HG02798 (cell line): Measurements from ENCODE around the gene FREY1.

Experiments
- ATAC-seq: cut with Tn5 transposase; IDR thresholded peaks from one replicate; pipeline ENCODE4 v1.9.1; 2021; ENCODE audit warnings: mild to moderate bottlenecking; ENCODE audit not compliant: unreplicated experiment, poor library complexity

Gene FREY1

GRCh38 chr11:45929486-45930030 is 22.5 kb upstream of the FREY1 start:
- peak; percentile 5 for ATAC-seq

GRCh38 chr11:45928535-45929215 is 21.6 kb upstream of the FREY1 start:
- no peak for ATAC-seq

- ATAC-seq, result no peak
These were observed 20.8 kb upstream of the FREY1 start for GRCh38 chr11:45927684-45928413.

- ATAC-seq, result no peak
These were observed 20.2 kb upstream of the FREY1 start for GRCh38 chr11:45927332-45927683.

- ATAC-seq, result no peak
These were observed 19.7 kb upstream of the FREY1 start for GRCh38 chr11:45926536-45927331.

- ATAC-seq, result no peak
These were observed 18.9 kb upstream of the FREY1 start for GRCh38 chr11:45926001-45926401.

- ATAC-seq, result no peak
These were observed 18.5 kb upstream of the FREY1 start for GRCh38 chr11:45925550-45925949.

GRCh38 chr11:45924927-45925326 is 17.9 kb upstream of the FREY1 start:
- no peak for ATAC-seq

- ATAC-seq, result no peak
These were observed 17.2 kb upstream of the FREY1 start for GRCh38 chr11:45924036-45924915.

- ATAC-seq, result no peak
These were observed 15.5 kb upstream of the FREY1 start, which contains the start of gene LARGE2 for GRCh38 chr11:45922425-45923082. LARGE2 (plus strand) TSS chr11:45922656; CDS start chr11:45922883, 227 bp downstream.

GRCh38 chr11:45921561-45922424 is 14.7 kb upstream of the FREY1 start:
- ATAC-seq, result no peak

- ATAC-seq, result no peak
These were observed 13.7 kb upstream of the FREY1 start for GRCh38 chr11:45920531-45921477.

GRCh38 chr11:45919806-45920530 is 12.9 kb upstream of the FREY1 start:
- ATAC-seq, result no peak

- ATAC-seq, result no peak
These were observed 12.0 kb upstream of the FREY1 start for GRCh38 chr11:45918962-45919675.

- ATAC-seq, result peak; percentile 53
These were observed 11.4 kb upstream of the FREY1 start for GRCh38 chr11:45918331-45918941.
